Erythroblast (primary cell): Measurements from ENCODE around the gene EHF.

Source experiments
- GATA1 ChIP-seq: IDR thresholded peaks from 2 replicates; pipeline ENCODE4 v1.6.1; 2011; ENCODE audit warnings: low read depth, mild to moderate bottlenecking, control low read depth, low read length, moderate library complexity
- POLR2A ChIP-seq: IDR thresholded peaks from 2 replicates; pipeline ENCODE4 v1.6.1; 2011; ENCODE audit warnings: mild to moderate bottlenecking, low read length

GRCh38 chr11:34679681-34680080, 58.8 kb downstream of the EHF start:
- TF ChIP-seq POLR2A: no peak
- no peak for TF ChIP-seq GATA1
